ENCODE data around the gene PSORS1C2.

- TF ChIP-seq FOXJ3 (CRISPR knock-in tag; IDR thresholded peaks at IDR 0.05; ENCODE audit: borderline replicate concordance), result no peak
- TF ChIP-seq TEAD4 (CRISPR knock-in tag; IDR thresholded peaks at IDR 0.05), result no peak
- no peak for TF ChIP-seq SOX15 (CRISPR knock-in tag; IDR thresholded peaks at IDR 0.05)
- TF ChIP-seq NFE2L1 (CRISPR knock-in tag; IDR thresholded peaks at IDR 0.05), result no peak
- TF ChIP-seq ZNF121 (CRISPR knock-in tag; IDR thresholded peaks at IDR 0.05), result no peak
Observed at GRCh38 chr6:31132806-31133205, 6.1 kb downstream of the PSORS1C2 start.

Measured in WTC11 (cell line).